Neuronal stem cell (in vitro differentiated cells): ENCODE data around the gene DKKL1.

Experiments used
- DNase-seq: peaks from one replicate; pipeline ENCODE4 v3.0.0-alpha.2; 2013; ENCODE audit warnings: low spot score
- H2AFZ ChIP-seq: one replicate; pipeline ENCODE4 v1.6.1; 2013; ENCODE audit warnings: mild to moderate bottlenecking, low read length, inconsistent platforms
- H2AK5ac ChIP-seq: 2 replicates; pipeline ENCODE4 v1.6.1; 2013; ENCODE audit warnings: low read depth, mild to moderate bottlenecking, inconsistent platforms, low read length, moderate library complexity, mixed read lengths
- H2BK120ac ChIP-seq: 2 replicates; pipeline ENCODE4 v1.6.1; 2013; ENCODE audit warnings: low read depth, mild to moderate bottlenecking, inconsistent platforms, low read length, moderate library complexity, mixed read lengths
- H2BK12ac ChIP-seq: one replicate; pipeline ENCODE4 v1.6.1; 2013; ENCODE audit warnings: low read length, inconsistent platforms
- H2BK15ac ChIP-seq: 2 replicates; pipeline ENCODE4 v1.6.1; 2013; ENCODE audit warnings: mild to moderate bottlenecking, low read length, inconsistent platforms, mixed read lengths
- H2BK5ac ChIP-seq: one replicate; pipeline ENCODE4 v1.6.1; 2013; ENCODE audit warnings: inconsistent platforms, mild to moderate bottlenecking, low read length, moderate library complexity
- H3K14ac ChIP-seq: one replicate; pipeline ENCODE4 v1.6.1; 2013; ENCODE audit warnings: low read length, inconsistent platforms
- H3K18ac ChIP-seq: 2 replicates; pipeline ENCODE4 v1.6.1; 2013; ENCODE audit warnings: low read length, inconsistent platforms
- H3K23ac ChIP-seq: 2 replicates; pipeline ENCODE4 v1.6.1; 2013; ENCODE audit warnings: low read depth, mild to moderate bottlenecking, mixed read lengths, low read length, inconsistent platforms; ENCODE audit not compliant: poor library complexity
- H3K27ac ChIP-seq: replicated peaks from 3 replicates; pipeline ENCODE4 v1.5.1; 2013; ENCODE audit warnings: low read length, inconsistent platforms
- H3K27me3 ChIP-seq, 3 experiments: 2 replicates each; pipeline ENCODE4 v1.6.1; 2013; ENCODE audit warnings: low read length in 3 of 3, mild to moderate bottlenecking in 2 of 3, inconsistent platforms in 1 of 3, low read depth in 1 of 3, mixed read lengths in 1 of 3, moderate library complexity in 1 of 3; ENCODE audit not compliant: control insufficient read depth in 3 of 3, insufficient read depth in 3 of 3
- H3K36me3 ChIP-seq, 2 donors: replicated peaks in 1 of 2; 2 replicates each; pipeline ENCODE4 v1.6.1; 2013; ENCODE audit warnings: low read length in 2 of 2; ENCODE audit not compliant: control insufficient read depth in 2 of 2, insufficient read depth in 2 of 2
- H3K4ac ChIP-seq: 2 replicates; pipeline ENCODE4 v1.6.1; 2013; ENCODE audit warnings: inconsistent platforms, mild to moderate bottlenecking, low read length, moderate library complexity
- H3K4me1 ChIP-seq, 2 donors: 1 replicate in 1 of 2; 2 replicates in 1 of 2; pipeline ENCODE4 v1.6.1; 2013; ENCODE audit warnings: low read length in 2 of 2, low read depth in 1 of 2; ENCODE audit not compliant: control insufficient read depth in 2 of 2, insufficient read depth in 1 of 2
- H3K4me2 ChIP-seq: one replicate; pipeline ENCODE4 v1.6.1; 2013; ENCODE audit warnings: mild to moderate bottlenecking, low read length, inconsistent platforms; ENCODE audit not compliant: insufficient read depth, poor library complexity, severe bottlenecking
- H3K4me3 ChIP-seq, 2 donors: 2 replicates each; pipeline ENCODE4 v1.5.1; 2013; ENCODE audit warnings: low read length in 2 of 2, mild to moderate bottlenecking in 2 of 2, inconsistent platforms in 1 of 2, moderate library complexity in 1 of 2
- H3K79me1 ChIP-seq: one replicate; pipeline ENCODE4 v1.6.1; 2013; ENCODE audit warnings: low read depth, mild to moderate bottlenecking, inconsistent platforms, low read length, moderate library complexity
- H3K9ac ChIP-seq: one replicate; pipeline ENCODE4 v1.6.1; 2013; ENCODE audit warnings: mild to moderate bottlenecking, low read depth, low read length, inconsistent platforms; ENCODE audit not compliant: poor library complexity
- H3K9me3 ChIP-seq, 2 donors: replicated peaks in 1 of 2; 2 replicates each; pipeline versions ENCODE3 to v1.6.1; 2013; ENCODE audit warnings: low read length in 2 of 2, mild to moderate bottlenecking in 2 of 2, inconsistent platforms in 1 of 2, low read depth in 1 of 2, mixed read lengths in 1 of 2, moderate library complexity in 1 of 2; ENCODE audit not compliant: control insufficient read depth in 2 of 2, insufficient read depth in 1 of 2
- H4K8ac ChIP-seq: one replicate; pipeline ENCODE4 v1.6.1; 2013; ENCODE audit warnings: low read depth, mild to moderate bottlenecking, inconsistent platforms, low read length, moderate library complexity
- H4K91ac ChIP-seq: one replicate; pipeline ENCODE4 v1.6.1; 2013; ENCODE audit warnings: low read length, low read depth, mild to moderate bottlenecking, inconsistent platforms; ENCODE audit not compliant: poor library complexity
- WGBS, 2 donors: extraction: QIAGEN DNeasy Blood & Tissue Kit; methylation state at CpG; one replicate each; pipeline ENCODE4 v1.1.7; 2013; ENCODE audit warnings: missing lambda C conversion rate in 2 of 2, mixed read lengths in 1 of 2; ENCODE audit not compliant: insufficient read length in 2 of 2, insufficient replicate concordance in 1 of 2; ENCODE audit errors: extremely low coverage in 2 of 2; 5-methylcytosine and 5-hydroxymethylcytosine counted together

The DKKL1 gene

GRCh38 chr19:49423071-49423984 lies 59.7 kb downstream of the DKKL1 start, which contains the start of gene PTH2:
Gene PTH2, minus strand, starts transcription at chr19:49423441. Its CDS starts 102 bp downstream, at chr19:49423339.
- Histone ChIP-seq H3K4ac (no peak within 1 kb of the TSS), H3K4me3 (peak within 1 kb of the TSS; percentile 24 to 42), H3K79me1 (no peaks in the 10 kb centered on the region), H2BK15ac (peak within 1 kb of the TSS; percentile 75), H3K36me3 (no peaks in the 10 kb centered on the region), H4K8ac (no peak within 1 kb of the TSS), H3K23ac (peak within 1 kb of the TSS; percentile 58), H2BK120ac (no peak within 1 kb of the TSS), H2AK5ac (peak within 1 kb of the TSS; percentile 97), H3K18ac (peak within 1 kb of the TSS; percentile 93), H4K91ac (peak within 1 kb of the TSS; percentile 25), H3K9me3 (no peaks in the 10 kb centered on the region), H3K9ac (peak within 1 kb of the TSS; percentile 50), H3K14ac (no peak within 1 kb of the TSS), H3K4me1 (peaks cover 16 to 19% of the 10 kb centered on the region in 2 donors), H2BK5ac (peak within 1 kb of the TSS; percentile 68), H3K4me2 (peak within 1 kb of the TSS; percentile 85), H2AFZ (peak within 1 kb of the TSS; percentile 97), H2BK12ac (no peak within 1 kb of the TSS), H3K27ac (no peak within 1 kb of the TSS), H3K27me3 (peaks cover 8 to 97% (median 71%) of the 10 kb centered on the region in 3 experiments)
- WGBS, 2 donors, result no CpG with 5 or more reads among the region's 42 CpGs
- no peak for DNase-seq

- Histone ChIP-seq H3K14ac (no peak overlapping the region), H2BK15ac (no peak overlapping the region), H3K79me1 (peaks cover 2% of the 10 kb centered on the region), H3K9me3 (no peaks in the 10 kb centered on the region), H2BK5ac (no peak overlapping the region), H2BK120ac (no peak overlapping the region), H3K36me3 (no peaks in the 10 kb centered on the region), H3K4me2 (peak overlapping the region; percentile 85), H3K27ac (no peak overlapping the region), H2AFZ (peak overlapping the region; percentile 97), H4K8ac (no peak overlapping the region), H3K18ac (peak overlapping the region; percentile 77), H3K4me1 (peaks cover 21 to 24% of the 10 kb centered on the region in 2 donors), H3K4ac (no peak overlapping the region), H3K4me3 (no peak overlapping the region), H3K23ac (no peak overlapping the region), H3K27me3 (peaks cover 8 to 96% (median 76%) of the 10 kb centered on the region in 3 experiments), H4K91ac (no peak overlapping the region), H2AK5ac (no peak overlapping the region), H3K9ac (no peak overlapping the region), H2BK12ac (no peak overlapping the region)
- WGBS, 2 donors, result no CpG with 5 or more reads among the region's 3 CpGs
- DNase-seq, result no peak
These were observed 60.3 kb downstream of the DKKL1 start for GRCh38 chr19:49423985-49424303.
